CD4-positive, alpha-beta T cell treated with Interleukin-4 for 1 hour (primary cell): Measurements from ENCODE around the gene CYFIP1.

ENCODE experiments used
- DNase-seq, 2 donors: peaks; one replicate each; pipeline ENCODE4 v3.0.0-alpha.2; 2020 to 2022

CYFIP1 gene

DNA sequence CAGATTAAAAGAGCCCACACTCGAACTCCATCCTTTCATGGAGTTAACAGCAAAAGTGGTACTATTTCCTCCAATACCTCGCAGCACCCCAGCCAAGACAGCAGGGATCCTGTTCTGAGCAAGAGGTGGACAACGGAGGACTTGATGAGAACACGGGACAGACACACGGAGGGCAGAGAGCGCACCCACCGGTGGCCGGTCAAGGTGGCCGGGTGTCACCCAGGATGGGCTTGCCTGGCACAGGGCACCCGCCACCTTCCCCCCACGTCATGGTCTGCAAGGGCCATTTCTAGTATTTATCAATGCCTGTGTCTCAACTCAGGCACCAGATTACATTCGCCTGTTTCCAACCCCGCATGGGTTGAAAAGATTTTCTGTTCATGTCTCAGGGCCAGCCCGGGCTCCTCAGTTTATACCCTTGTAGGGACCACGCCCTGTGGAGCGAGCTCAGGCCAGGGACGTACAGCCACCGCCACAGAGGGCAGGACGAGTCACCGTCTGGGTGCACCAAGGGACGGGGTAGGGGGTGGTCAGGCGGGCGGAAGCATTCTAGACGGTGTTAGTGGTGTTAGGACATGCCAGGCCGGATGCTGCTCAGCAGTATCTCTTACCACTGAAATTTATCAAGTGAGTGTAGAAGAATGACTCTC is 64.2 kb downstream of the CYFIP1 start:
- DNase-seq, result no peak

GRCh38 chr15:22913646-22914380 is 66.4 kb downstream of the CYFIP1 start:
- DNase-seq, result no peak

- no peak for DNase-seq
These were observed 67.9 kb downstream of the CYFIP1 start for GRCh38 chr15:22912256-22912655.

- no peak for DNase-seq
These were observed 68.9 kb downstream of the CYFIP1 start for GRCh38 chr15:22911306-22911705.

GRCh38 chr15:22908830-22909229 is 71.3 kb downstream of the CYFIP1 start:
- no peak for DNase-seq

GRCh38 chr15:22907161-22907950 is 72.8 kb downstream of the CYFIP1 start:
- no peak for DNase-seq

GRCh38 chr15:22904736-22905135 is 75.4 kb downstream of the CYFIP1 start:
- no peak for DNase-seq

DNA sequence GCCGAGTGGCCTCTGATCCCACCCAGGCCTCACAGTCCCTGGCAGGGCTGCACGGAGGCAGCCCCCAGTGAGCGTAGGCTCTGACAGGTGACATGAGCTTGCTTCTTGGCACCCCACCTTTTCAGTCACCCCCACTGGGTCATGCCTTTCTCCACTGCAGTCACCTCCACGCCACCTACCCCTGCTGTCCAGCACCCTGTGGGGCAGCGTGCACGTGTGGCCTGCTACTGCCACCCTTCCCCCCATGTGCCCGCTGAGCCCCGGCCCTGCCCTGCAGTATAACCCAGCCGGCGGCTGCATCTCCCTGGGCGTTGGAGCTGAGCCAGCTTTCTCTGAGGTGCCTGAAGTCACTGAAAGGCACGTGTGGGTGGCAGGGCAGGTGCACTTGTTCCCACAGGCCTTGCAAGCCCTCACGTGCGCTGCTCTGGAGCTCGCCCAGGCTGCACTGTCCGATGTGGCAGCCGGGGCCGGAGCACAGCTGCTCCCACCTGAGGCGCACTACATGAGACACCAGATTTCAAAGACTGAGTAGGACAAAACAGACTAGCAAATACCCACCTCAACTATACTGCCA is 76.1 kb downstream of the CYFIP1 start:
- no peak for DNase-seq

GRCh38 chr15:22903427-22903826 is 76.7 kb downstream of the CYFIP1 start:
- no peak for DNase-seq

DNA sequence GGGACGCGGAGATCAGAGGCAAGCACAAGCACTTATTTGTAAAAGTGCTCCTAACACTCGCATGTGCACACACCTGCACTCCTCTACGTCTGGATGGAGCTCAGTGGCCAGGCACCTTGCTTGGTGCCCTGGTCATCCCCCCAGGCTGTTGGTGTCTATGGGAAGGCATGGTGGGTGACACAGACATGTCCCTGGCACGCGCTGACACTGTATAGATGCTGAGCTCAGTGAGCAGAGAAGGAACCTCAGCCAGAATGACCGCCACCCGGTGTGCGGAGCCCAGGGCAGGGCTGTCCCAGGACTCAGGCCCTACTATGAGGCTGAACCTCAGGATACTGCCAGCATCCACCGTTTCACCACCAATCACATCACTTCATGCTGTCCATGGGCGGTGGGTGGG is 77.2 kb downstream of the CYFIP1 start:
- no peak for DNase-seq

DNA sequence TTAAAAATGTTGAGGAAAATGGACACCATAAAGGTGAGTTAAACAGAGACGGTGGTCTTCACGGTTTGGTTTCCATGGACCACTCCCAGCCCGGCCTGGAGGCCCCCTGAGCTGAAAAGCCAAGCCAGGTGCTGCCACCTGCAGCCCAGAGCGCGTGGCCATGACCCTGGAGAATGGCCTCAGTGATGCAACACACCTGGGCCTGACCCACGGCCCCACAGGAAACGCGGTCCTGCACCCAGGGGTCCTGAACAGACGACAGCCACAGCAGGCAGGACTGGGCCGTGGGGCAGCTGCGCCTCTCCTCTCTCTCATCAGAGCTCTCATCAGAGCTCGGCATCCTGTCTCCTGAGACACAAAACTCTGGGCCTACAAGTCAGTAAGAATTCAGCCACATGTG is 77.6 kb downstream of the CYFIP1 start:
- no peak for DNase-seq

DNA sequence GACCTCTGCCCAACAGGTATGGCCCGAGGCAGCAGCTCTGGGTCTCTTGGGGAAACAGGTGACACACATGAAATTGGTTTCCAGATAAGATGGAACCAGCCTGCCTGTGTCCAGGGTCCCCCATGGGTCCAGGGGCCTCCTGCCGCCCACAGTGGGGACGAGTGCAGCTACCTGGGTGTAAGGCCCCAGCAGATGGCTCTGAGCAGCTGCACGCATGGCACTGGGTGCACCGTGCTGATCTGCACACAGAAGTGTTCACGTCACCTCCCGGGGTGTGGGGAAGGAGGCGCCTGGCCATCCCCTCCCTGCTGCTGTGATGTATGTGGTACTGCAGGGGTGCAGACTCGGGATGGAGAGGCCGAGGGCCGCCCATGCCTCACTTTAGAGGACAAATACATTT is 78.1 kb downstream of the CYFIP1 start:
- DNase-seq, result no peak

DNA sequence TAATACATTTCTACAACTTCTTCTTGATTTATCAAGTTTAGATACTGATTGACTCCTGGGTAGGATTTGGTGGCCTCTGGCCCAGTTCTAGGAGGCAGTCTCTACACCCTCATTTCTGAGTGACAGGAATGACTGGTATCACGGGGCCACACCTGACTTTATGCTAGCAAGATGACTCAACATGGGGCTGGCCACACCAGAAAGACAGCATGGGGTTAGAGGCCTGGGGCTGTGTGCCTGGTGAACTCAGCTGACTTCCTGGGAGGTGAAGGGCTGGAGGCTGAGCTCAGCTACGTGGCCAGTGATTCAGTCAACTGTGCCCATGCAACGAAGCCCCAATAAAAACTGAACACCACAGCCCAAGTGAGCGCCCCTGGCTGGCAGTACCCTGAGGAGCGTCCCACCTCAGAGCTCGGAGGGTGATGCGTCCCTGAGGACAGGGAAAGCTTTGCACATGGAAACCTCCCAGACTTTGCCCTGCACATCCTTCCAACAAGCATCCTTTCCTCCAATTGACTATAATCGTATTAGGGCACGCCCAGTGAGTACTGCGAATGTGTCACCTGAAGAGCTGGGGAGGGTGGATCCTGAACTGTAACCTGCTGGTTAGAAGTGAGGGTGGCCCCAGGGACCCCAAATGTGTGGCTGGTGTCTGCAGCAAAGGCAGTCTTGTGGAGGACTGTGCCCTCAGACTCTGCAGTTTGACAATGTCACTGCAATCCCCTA is 84.5 kb downstream of the CYFIP1 start:
- DNase-seq, result no peak

DNA sequence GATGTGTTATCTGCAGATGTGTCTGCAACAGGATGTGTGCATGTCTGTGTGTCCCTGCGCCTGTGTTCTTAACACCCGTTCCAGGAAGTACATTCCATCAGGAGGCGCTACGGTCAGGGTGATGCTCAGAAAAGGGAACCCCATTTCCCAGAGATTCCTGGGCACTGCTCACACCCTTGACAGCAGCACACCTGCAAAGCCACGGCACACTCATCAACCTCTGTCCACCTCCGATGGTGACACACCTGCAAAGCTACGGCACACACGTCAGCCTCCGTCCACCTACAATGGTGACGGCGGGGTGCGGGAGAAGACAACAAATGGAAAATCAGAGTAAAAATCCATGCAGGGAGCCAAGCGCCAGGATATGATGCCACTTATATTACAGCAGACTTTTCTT is 86.3 kb downstream of the CYFIP1 start:
- no peak for DNase-seq

GRCh38 chr15:22893081-22893480 is 87.1 kb downstream of the CYFIP1 start:
- no peak for DNase-seq

DNA sequence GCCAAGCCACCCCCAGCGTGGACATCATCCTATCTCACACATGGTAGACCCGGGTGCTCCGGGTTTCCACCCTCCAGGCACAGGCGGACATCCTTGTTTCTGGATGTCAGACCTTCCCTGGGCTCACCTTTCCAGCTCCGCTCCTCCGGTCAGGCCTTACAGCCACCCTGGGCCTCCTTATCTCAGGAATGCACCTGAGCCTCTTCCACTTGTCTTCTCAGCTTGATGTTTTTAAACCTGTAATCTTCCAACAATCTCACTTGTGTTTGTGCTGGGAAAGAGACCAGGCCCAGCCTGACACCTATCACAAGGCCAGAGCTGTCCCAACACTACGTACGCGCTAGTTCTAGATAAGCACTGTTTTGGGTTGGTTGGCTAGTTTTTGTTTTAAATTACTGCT is 87.8 kb downstream of the CYFIP1 start:
- no peak for DNase-seq

GRCh38 chr15:22891426-22892210 is 88.5 kb downstream of the CYFIP1 start:
- no peak for DNase-seq

DNA sequence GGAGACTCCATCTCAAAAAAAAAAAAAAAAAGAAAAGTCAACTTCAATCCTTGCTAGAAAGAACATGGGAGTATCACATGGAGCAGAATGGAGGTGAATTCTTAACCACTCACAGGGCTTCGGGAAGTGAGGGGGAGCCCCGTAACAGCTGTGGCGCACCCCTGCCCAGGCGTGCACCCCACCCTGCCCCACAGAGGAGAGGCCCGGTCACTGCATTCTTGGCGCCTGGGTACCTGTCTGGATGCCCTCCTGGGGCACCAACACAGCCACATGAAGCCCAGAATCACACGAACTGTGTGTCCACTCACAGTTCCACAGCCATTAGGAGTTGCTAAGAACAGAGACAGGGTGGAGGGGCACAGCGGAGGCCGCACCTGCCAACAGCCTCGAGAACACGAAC is 89.9 kb downstream of the CYFIP1 start:
- DNase-seq, result no peak

DNA sequence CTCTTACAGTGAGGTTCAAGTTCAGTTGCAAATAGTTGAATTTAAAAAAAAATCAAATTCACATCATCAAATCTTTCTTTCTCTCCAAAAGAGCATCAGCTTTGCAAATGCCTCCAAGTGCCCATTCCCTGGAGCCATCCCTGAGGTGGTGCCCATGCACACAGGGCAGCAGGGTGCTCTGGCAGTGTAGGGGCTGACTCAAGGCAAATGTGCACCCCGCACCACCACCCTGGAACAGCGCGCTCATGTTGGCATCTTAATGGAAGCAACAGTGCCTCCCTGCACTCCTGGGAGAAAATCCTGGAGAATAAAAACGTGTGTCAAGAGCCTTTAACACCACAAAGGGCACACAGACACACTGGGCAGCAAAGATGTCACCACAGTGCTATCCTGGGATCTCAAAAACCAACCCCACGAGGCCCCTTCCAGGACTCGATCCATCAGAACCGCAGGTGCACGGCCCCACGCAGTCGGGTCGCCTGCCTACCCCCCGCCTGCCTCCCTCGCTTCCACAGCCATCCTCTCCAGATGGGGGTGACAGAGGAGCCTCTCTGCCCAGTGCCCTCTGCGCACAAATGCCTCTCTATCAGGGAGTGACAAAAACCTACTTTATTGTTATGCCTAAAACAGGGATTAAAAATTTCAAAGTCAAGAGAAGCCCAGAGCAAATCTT is 90.9 kb downstream of the CYFIP1 start:
- DNase-seq, result no peak

DNA sequence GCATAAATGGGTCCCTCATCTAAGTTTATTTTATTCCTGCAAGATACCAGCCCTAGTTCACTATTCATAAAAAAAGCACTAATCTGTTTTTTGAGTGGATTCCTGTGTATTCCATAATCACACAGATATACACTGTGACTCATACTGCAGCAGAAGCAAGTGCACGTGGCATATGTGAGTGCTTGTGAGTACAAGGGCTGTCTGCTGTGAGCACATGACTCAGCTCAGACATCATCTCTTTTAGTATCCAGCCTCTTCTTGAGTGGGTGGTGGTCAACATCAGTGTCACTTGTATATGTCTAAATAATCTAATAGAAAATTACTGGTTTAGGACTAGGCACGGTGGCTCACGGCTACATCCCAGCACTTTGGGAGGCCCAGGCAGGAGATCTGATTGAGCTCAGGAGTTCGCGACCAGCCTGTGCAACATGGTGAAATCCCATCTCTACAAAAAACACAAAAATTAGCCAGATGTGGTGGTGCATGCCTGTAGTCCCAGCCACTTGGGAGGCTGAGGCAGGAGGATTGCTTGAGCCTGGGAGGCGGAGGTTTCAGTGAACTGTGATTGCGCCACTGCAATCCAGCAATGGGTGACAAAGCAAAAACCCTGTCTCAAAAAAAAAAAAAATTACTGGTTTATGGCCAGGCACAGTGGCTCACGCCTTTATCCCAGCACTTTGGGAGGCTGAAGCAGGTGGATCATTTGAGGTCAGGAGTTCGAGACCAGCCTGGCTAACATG is 91.9 kb downstream of the CYFIP1 start:
- no peak for DNase-seq
